Activated T-helper 1 cell treated with Interleukin-2 at 50 U/mL for 16 hours (primary cell): Measurements from ENCODE around the gene JUND.
A peak's percentile ranks its signal among the peaks of the same experiment; 100 is the strongest.

ENCODE experiments used
- DNase-seq: peaks from one replicate; pipeline ENCODE4 v3.0.0-alpha.2; 2020; ENCODE audit warnings: low read depth

The JUND gene

GRCh38 chr19:18308051-18308947 is 26.9 kb upstream of the JUND start:
- no peak for DNase-seq

DNA sequence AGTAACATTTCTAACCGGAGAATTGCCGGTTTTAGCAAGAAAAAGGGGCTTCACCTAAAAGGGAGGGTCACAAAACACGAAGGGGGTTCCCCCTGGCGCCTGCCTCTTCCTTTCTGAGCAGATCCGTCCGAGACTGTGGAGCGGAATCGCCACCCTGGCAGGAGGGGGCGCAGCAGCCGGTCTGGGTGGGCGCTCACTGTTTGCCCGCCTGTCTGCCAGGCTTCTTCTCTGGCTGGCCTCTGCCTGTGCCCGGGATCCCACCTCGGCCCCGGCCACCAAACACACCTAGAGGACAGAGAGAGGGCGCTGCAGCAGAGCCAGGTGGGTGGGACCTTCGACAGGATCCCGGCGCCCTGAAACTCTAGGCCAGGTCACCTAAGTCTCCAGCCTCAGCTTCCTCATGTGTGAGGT is 25.9 kb upstream of the JUND start:
- DNase-seq, result no peak

- DNase-seq, result no peak
These were observed 25.5 kb upstream of the JUND start for GRCh38 chr19:18306888-18307260.

GRCh38 chr19:18306209-18306887 is 24.9 kb upstream of the JUND start:
- no peak for DNase-seq

- peak; percentile 73 for DNase-seq
These were observed 23.3 kb upstream of the JUND start for GRCh38 chr19:18304458-18305310.

- no peak for DNase-seq
These were observed 22.7 kb upstream of the JUND start for GRCh38 chr19:18304208-18304457.

DNA sequence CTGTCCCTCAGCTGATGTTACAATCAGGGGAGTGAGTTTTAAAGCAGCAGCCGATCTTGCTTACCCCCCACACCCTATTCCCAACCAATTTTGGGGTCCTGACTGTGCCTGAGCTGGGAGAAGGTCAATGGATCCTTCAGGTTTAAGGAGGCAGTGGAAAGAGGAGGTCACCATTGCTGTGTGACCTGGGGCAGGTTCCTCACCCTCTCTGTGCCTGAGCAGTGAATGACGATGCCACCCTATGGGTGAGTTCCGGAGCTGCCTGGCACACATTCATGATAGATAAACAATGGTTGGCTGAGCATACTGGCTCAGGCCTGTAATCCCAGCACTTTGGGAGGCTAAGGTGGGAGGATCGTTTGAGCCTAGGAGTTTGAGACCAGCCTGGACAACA is 20.3 kb upstream of the JUND start:
- DNase-seq, result no peak

GRCh38 chr19:18300930-18301717 is 19.7 kb upstream of the JUND start:
- no peak for DNase-seq

- DNase-seq, result no peak
These were observed 18.2 kb upstream of the JUND start for GRCh38 chr19:18299654-18300053.

DNA sequence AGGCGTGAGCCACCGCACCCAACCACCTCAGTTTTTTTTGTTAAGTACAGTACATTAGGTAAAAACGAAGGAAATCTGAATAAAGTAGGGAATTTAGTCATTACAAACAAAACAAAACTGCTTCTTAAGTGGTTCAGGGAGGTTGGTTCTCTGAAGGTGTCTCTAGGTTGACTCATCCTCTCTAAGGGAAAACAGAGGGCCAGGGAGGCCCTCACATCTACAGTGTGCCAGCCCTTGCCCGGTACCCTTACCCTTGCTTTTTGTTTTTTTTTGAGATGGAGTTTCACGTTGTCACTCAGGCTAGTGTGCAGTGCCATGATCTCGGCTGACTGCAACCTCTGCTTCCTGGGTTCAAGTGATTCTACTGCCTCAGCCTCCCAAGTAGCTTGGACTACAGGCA is 17.2 kb upstream of the JUND start:
- no peak for DNase-seq

DNA sequence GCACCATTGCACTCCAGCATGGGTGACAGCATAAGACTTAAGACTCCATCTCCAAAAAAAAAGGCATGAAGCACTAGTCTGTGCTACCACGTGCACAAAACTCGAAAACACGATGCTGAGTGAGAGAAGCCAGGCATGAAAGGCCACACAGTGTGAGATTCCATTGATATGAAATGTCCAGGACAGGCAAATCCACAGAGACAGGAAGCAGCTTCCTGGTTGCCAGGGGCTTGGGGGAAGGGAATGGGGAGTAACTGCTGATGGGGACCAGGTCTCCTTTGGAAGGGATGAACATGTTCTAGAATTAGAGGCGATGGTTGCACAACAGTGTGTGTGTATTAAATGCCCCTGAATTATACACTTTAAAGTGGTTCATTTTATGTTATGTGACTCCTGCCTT is 15.9 kb upstream of the JUND start:
- DNase-seq, result no peak

GRCh38 chr19:18295034-18295451 is 13.6 kb upstream of the JUND start:
- DNase-seq, result no peak

DNA sequence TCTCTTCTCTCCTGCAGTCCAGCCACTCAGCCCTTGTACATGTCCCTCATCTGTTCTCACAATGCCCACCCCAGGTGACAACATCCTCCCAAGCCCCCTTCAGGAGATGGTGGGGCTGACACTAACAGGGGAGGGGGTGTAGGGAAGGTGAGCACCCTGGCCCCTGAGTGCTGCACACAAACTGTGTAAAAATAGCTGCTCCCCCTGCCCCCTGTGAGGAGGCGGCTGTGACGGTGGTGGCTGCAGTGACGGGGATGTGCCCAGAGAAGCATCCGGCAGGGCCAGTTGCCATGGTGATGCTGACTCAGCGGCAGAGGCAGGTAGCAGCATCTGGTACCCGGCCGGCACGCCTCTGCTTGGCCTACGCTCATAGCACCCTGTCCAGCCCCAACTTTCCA is 13.0 kb upstream of the JUND start:
- peak; percentile 83 for DNase-seq

DNA sequence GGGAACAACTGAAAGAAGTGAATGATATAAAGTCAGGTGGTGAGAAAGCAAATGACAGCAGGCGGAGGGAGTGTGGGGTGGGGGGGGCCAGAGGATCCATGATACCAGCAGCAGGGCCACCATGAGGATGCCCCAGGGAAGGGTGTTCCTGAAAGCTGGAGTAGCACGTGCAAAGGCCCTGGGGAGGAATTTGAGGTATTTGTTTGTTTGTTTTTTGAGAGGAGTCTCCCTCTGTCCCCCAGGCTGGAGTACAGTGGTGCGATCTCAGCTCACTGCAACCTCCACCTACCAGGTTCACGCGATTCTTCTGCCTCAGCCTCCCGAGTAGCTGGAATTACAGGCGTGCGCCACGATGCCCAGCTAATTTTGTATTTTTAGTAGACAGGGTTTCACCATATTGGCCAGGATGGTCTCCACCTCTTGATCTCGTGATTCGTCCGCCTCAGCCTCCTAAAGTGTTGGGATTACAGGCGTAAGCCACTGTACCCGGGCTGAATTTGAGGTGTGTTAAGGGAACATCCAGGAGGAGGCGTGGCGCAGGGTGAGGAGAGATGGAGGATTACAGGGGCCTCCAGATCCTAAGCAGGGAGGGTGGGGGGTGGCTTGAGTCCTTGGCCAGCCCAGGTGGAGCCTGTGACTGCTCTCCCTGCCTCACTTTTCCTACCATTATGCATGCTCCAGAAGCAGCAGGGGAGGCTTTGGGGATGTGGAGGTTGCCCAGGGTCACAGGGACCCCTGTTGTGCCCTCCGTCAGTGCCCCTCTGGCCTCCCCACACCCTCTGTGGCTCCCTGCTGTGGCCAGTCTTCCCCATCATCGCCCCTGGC is 12.4 kb upstream of the JUND start:
- DNase-seq, result no peak

DNA sequence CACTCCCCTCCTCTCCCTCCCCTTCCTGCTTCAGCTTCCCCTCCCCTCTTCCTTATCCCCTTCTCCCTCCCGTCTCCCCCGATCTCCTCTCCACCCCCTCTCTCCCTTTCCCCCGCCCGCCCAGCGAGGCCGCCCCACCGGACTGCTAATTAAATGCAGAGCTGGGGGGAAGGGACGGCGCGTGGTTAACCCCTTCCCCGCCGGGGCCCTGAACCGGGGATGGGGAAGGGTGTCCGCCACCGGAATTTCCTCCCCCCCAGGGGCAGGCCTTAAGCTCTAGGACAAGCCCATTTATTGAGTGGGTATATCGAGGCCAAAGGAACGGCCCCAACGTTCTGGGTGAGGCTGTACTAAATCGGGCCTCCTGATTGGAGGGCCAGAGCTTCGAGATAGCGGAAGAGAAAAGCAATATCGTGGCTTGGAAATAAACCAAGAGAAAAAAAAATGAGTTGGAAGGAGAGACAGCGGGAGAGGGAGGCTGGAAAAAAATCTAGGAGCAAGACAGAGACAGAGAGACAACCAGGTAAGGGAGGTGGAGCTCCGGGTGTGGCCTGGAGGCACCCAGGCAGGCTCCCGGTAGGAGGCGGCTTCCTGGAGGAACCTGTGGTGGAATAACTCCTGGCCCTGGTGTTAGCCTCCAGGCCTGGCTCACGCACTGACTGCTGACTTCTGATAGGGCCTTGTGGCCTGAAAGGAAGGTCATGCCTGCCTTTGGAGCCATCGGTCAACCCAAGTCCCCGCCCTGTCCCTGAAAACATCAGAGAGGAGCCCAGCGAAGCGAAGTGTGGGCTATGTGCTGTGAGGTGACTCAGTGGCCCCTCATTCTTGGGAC is 11.6 kb upstream of the JUND start:
- no peak for DNase-seq

DNA sequence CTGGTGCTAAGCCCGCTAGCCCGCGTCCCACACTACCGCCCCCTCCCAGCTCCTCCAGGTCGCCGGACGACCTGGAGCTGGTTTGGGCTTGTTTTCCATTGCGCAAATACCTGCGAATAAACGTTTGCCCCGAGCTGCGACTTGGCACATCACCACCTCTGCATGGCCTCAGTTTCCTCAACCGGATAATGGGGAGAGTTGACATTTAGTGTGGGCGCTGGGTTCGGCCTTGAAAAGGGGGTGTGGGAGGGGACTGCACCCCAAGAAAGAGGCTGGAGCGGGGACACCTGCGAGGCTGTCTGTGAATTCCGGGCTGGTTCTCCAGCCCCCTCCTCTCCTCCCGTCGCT is 11.0 kb upstream of the JUND start:
- DNase-seq, result no peak

- peak; percentile 69 for DNase-seq
These were observed 10.4 kb upstream of the JUND start for GRCh38 chr19:18291590-18292461.

GRCh38 chr19:18291019-18291524 is 9.7 kb upstream of the JUND start:
- no peak for DNase-seq
